DND-41 (cell line): Measurements from ENCODE around the gene CHRNB4.

ENCODE experiments used
- ATAC-seq: fragments of 200-7000 bp; cut with Tn5 transposase; 3 replicates; pipeline ENCODE4 v1.9.1; 2021; ENCODE audit warnings: low read depth; ENCODE audit not compliant: insufficient read depth
- DNase-seq: peaks from one replicate; pipeline ENCODE4 v3.0.0-alpha.2; 2020
- H2AFZ ChIP-seq: 2 replicates; pipeline ENCODE4 v1.6.0; 2012; ENCODE audit warnings: low read depth, low read length
- H3K27ac ChIP-seq: 2 replicates; pipeline ENCODE4 v1.5.1; 2012; ENCODE audit warnings: low read length, inconsistent platforms
- H3K27me3 ChIP-seq: fragments of 200-600 bp; sonication (generic); 2 replicates; pipeline ENCODE4 v1.6.0; 2012; ENCODE audit warnings: low read length, mild to moderate bottlenecking, inconsistent platforms; ENCODE audit not compliant: insufficient read depth, poor library complexity
- H3K36me3 ChIP-seq: 2 replicates; pipeline ENCODE4 v1.5.1; 2012; ENCODE audit warnings: low read length, inconsistent platforms; ENCODE audit not compliant: insufficient read depth
- H3K4me1 ChIP-seq: 2 replicates; pipeline ENCODE4 v1.5.1; 2012; ENCODE audit warnings: mild to moderate bottlenecking, low read length; ENCODE audit not compliant: insufficient read depth
- H3K4me2 ChIP-seq: 2 replicates; pipeline ENCODE4 v1.6.0; 2012; ENCODE audit warnings: mild to moderate bottlenecking, moderate library complexity, low read length, inconsistent platforms; ENCODE audit not compliant: insufficient read depth
- H3K4me3 ChIP-seq, 2 experiments: fragments of 200-600 bp in 1 of 2; shearing (Covaris generic) in 1 of 2; 2 replicates each; pipeline ENCODE4 v1.5.1; 2012 to 2016; ENCODE audit warnings: inconsistent platforms in 2 of 2, low read length in 2 of 2, mild to moderate bottlenecking in 2 of 2, low read depth in 1 of 2, moderate library complexity in 1 of 2
- H3K79me2 ChIP-seq: 2 replicates; pipeline ENCODE4 v1.6.0; 2012; ENCODE audit warnings: low read length, inconsistent platforms; ENCODE audit not compliant: insufficient read depth
- H3K9ac ChIP-seq: 2 replicates; pipeline ENCODE4 v1.6.0; 2012; ENCODE audit warnings: low read depth, mild to moderate bottlenecking, inconsistent platforms, low read length, moderate library complexity
- H3K9me3 ChIP-seq: 2 replicates; pipeline ENCODE4 v1.5.1; 2012; ENCODE audit warnings: low read length, moderate library complexity, mild to moderate bottlenecking, inconsistent platforms; ENCODE audit not compliant: insufficient read depth, severe bottlenecking
- H4K20me1 ChIP-seq: 2 replicates; pipeline ENCODE4 v1.6.0; 2012; ENCODE audit warnings: low read length; ENCODE audit not compliant: insufficient read depth
- EZH2 ChIP-seq: IDR thresholded peaks from 3 replicates; pipeline ENCODE4 v1.6.1; 2012; ENCODE audit warnings: borderline replicate concordance, low read depth, mild to moderate bottlenecking, moderate library complexity, low read length, inconsistent platforms; ENCODE audit not compliant: severe bottlenecking
- TF ChIP-seq, protein P1 (sequence below): IDR thresholded peaks from 2 replicates; pipeline ENCODE4 v1.5.1; 2012; ENCODE audit warnings: borderline replicate concordance, low read length, moderate library complexity, mild to moderate bottlenecking; ENCODE audit not compliant: poor library complexity, severe bottlenecking; ENCODE audit errors: extremely low read depth

Gene CHRNB4, protein sequence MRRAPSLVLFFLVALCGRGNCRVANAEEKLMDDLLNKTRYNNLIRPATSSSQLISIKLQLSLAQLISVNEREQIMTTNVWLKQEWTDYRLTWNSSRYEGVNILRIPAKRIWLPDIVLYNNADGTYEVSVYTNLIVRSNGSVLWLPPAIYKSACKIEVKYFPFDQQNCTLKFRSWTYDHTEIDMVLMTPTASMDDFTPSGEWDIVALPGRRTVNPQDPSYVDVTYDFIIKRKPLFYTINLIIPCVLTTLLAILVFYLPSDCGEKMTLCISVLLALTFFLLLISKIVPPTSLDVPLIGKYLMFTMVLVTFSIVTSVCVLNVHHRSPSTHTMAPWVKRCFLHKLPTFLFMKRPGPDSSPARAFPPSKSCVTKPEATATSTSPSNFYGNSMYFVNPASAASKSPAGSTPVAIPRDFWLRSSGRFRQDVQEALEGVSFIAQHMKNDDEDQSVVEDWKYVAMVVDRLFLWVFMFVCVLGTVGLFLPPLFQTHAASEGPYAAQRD

DNA sequence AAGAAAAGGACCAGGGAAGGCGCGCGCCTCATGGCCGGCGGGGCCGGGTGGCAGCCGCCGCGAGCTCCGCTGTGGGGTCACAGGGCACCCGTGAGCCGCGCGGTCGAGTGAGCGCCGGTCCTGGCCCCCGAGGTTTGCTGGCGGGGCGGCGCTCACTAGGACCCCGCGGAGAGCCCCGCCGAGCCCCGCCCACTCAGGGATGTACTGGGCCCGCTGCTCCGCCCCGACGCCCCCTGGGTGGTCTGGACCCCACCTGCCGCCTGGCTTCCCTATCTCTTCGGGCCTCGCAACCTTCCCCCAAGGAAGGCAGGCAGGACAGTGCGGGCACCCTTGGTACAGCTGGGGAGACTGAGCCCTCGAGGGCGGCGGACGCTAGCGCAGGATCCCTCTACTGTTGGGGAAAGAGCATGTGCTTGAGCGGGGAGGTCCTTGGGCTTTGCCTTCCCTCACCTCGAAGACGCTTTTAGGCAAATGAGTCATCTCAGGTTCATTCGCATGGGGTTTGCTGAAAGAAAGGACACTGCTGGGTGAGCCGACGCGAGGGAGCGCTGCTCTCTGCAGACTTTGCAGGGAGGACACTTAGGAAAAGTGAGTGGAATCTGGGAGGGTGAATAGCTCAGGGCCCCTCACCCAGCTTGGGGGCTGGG lies at the start of gene CHRNB4:
Gene CHRNB4, minus strand, starts transcription at position 109 of the 647 bp plus-strand sequence. Its CDS starts 77 bp downstream, at position 32.
- Histone ChIP-seq H3K4me3 (no peak within 1 kb of the TSS), H3K4me2 (no peak within 1 kb of the TSS), H3K27me3 (no peaks in the 10 kb centered on the region), H4K20me1 (no peaks in the 10 kb centered on the region), H3K79me2 (no peaks in the 10 kb centered on the region), H3K27ac (no peak within 1 kb of the TSS), H3K36me3 (no peaks in the 10 kb centered on the region), H3K9ac (no peak within 1 kb of the TSS), H2AFZ (no peak within 1 kb of the TSS), H3K4me1 (no peaks in the 10 kb centered on the region), H3K9me3 (no peaks in the 10 kb centered on the region)
- TF ChIP-seq EZH2, result no peak
- TF ChIP-seq, protein P1, sequence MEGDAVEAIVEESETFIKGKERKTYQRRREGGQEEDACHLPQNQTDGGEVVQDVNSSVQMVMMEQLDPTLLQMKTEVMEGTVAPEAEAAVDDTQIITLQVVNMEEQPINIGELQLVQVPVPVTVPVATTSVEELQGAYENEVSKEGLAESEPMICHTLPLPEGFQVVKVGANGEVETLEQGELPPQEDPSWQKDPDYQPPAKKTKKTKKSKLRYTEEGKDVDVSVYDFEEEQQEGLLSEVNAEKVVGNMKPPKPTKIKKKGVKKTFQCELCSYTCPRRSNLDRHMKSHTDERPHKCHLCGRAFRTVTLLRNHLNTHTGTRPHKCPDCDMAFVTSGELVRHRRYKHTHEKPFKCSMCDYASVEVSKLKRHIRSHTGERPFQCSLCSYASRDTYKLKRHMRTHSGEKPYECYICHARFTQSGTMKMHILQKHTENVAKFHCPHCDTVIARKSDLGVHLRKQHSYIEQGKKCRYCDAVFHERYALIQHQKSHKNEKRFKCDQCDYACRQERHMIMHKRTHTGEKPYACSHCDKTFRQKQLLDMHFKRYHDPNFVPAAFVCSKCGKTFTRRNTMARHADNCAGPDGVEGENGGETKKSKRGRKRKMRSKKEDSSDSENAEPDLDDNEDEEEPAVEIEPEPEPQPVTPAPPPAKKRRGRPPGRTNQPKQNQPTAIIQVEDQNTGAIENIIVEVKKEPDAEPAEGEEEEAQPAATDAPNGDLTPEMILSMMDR, result no peak
- ATAC-seq, result no peak
- no peak for DNase-seq

DNA sequence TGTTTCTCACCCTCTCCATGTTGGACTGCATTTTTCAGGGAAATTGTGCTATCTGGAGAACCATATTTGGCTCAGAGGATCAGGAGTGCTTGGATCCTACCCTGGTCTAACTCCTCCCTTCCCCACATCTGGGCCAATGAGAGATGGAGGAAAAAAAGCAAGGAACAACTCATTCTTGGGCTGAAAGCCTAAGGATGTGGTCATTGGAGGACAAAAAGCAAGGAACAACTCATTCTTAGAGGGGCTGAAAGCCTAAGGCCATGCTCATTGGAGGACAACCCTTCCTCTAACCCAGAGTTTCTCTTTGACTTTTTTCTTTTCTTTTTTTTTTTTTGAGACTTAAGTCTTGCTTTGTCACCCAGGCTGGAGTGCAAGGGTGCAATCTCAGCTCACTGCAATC lies 48.6 kb upstream of the CHRNB4 start:
- Histone ChIP-seq H4K20me1 (no peaks in the 10 kb centered on the region), H3K4me3 (no peak overlapping the region), H3K9me3 (no peaks in the 10 kb centered on the region), H3K27me3 (no peaks in the 10 kb centered on the region), H3K9ac (no peak overlapping the region), H3K36me3 (no peaks in the 10 kb centered on the region), H3K27ac (no peak overlapping the region), H3K79me2 (no peaks in the 10 kb centered on the region), H3K4me1 (no peaks in the 10 kb centered on the region), H3K4me2 (no peak overlapping the region), H2AFZ (no peak overlapping the region)
- no peak for DNase-seq
- ATAC-seq, result no peak
- TF ChIP-seq, protein P1, result no peak

DNA sequence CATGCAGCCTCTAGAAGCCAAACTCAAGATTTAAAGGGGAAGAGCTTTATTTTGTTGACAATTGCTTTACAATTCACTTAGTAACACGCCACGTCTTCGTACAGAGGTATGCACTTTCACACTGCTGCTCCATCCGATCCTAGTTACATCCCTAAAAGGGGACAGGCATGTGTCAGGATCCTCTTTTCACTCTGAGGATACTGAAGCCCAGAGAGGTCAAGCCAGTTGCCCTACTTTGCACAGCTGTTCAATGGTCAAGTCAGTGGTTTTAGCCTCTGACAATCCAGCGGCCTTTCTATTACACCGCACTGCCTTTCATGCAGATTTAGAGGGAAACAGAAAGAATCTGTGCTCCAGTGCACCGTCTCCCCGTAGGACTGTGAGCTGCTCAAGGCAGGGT lies 44.9 kb upstream of the CHRNB4 start:
- Histone ChIP-seq H3K4me3 (no peak overlapping the region), H3K4me2 (no peak overlapping the region), H3K9ac (no peak overlapping the region), H3K4me1 (no peaks in the 10 kb centered on the region), H3K79me2 (no peaks in the 10 kb centered on the region), H2AFZ (no peak overlapping the region), H3K27ac (no peak overlapping the region), H3K9me3 (no peaks in the 10 kb centered on the region), H3K27me3 (no peaks in the 10 kb centered on the region), H4K20me1 (no peaks in the 10 kb centered on the region), H3K36me3 (no peaks in the 10 kb centered on the region)
- TF ChIP-seq EZH2, result no peak
- TF ChIP-seq, protein P1, result no peak
- no peak for DNase-seq
- no peak for ATAC-seq
